NCI-H526 treated with DMSO at 0.1 percent for 48 hours (cell line): ENCODE measurements around the gene WASF2.
"Not testable (repeated sequence)": the region's sequence is repeated elsewhere in the genome, so short reads cannot be mapped to it uniquely, and the experiment has no call there.

Experiments used
- DNase-seq: peaks from one replicate; lab custom pipeline; 2025; lab: John Stamatoyannopoulos, UW

WASF2 gene

GRCh38 chr1:27489973-27490741 is at the start of gene WASF2:
WASF2 (minus strand) TSS chr1:27490167; CDS start chr1:27428890, 61,277 bp downstream.
- DNase-seq = peak; percentile 95

- no peak for DNase-seq
These were observed 48.8 kb upstream of the WASF2 start for GRCh38 chr1:27538793-27539192.

GRCh38 chr1:27538305-27538676 is 48.3 kb upstream of the WASF2 start:
- not testable (repeated sequence) for DNase-seq

GRCh38 chr1:27536767-27537166 is 46.8 kb upstream of the WASF2 start:
- DNase-seq = no peak

- no peak for DNase-seq
These were observed 46.2 kb upstream of the WASF2 start for GRCh38 chr1:27536010-27536757.

- no peak for DNase-seq
These were observed 45.4 kb upstream of the WASF2 start for GRCh38 chr1:27535386-27535785.

GRCh38 chr1:27531959-27532685 is 42.2 kb upstream of the WASF2 start:
- DNase-seq = no peak

- no peak for DNase-seq
These were observed 40.2 kb upstream of the WASF2 start for GRCh38 chr1:27530192-27530591.

GRCh38 chr1:27529704-27530018 is 39.7 kb upstream of the WASF2 start:
- DNase-seq = no peak

- DNase-seq = peak; percentile 63
These were observed 39.1 kb upstream of the WASF2 start for GRCh38 chr1:27528818-27529703.

GRCh38 chr1:27527890-27528817 is 38.2 kb upstream of the WASF2 start:
- peak; percentile 82 for DNase-seq

GRCh38 chr1:27527223-27527889 is 37.4 kb upstream of the WASF2 start:
- peak; percentile 78 for DNase-seq

GRCh38 chr1:27526569-27527222 is 36.7 kb upstream of the WASF2 start:
- peak; percentile 65 for DNase-seq

GRCh38 chr1:27525296-27526272 is 35.6 kb upstream of the WASF2 start:
- DNase-seq = peak; percentile 21

GRCh38 chr1:27523337-27524020 is 33.5 kb upstream of the WASF2 start:
- no peak for DNase-seq

GRCh38 chr1:27522432-27523336 is 32.7 kb upstream of the WASF2 start:
- DNase-seq = peak; percentile 23
